GM23338 (cell line): Measurements from ENCODE around the gene UBE2L6. TPM values are rescaled to one million over a fixed set of nuclear protein-coding genes. Genes with fewer than 3 reads are reported as not detected.

Source experiments
- ATAC-seq: fragments of 200-7000 bp; cut with Tn5 transposase; 3 replicates; pipeline ENCODE4 v1.9.1; 2020
- DNase-seq: peaks from one replicate; pipeline ENCODE4 v3.0.0-alpha.2; 2015; ENCODE audit warnings: low spot score
- H2AFZ ChIP-seq: fragments of 200-600 bp; sonication (generic); 2 replicates; pipeline ENCODE4 v1.8.0; 2016; ENCODE audit warnings: antibody characterized with exemption, mild to moderate bottlenecking, moderate library complexity
- H3F3A ChIP-seq: fragments of 200-600 bp; sonication (generic); replicated peaks from 2 replicates; pipeline ENCODE4 v1.8.0; 2017; ENCODE audit warnings: antibody characterized with exemption, mixed run types, low read depth
- H3K27ac ChIP-seq: fragments of 200-600 bp; sonication (generic); 2 replicates; pipeline ENCODE4 v1.6.1; 2016; ENCODE audit warnings: low read depth
- H3K27me3 ChIP-seq: fragments of 200-600 bp; sonication (generic); 2 replicates; pipeline ENCODE4 v1.8.0; 2016; ENCODE audit warnings: mild to moderate bottlenecking, mixed run types, moderate library complexity; ENCODE audit not compliant: insufficient read depth
- H3K36me3 ChIP-seq: fragments of 200-600 bp; sonication (generic); 2 replicates; pipeline ENCODE4 v1.8.0; 2016; ENCODE audit warnings: mild to moderate bottlenecking; ENCODE audit not compliant: insufficient read depth
- H3K4me1 ChIP-seq: fragments of 200-600 bp; sonication (generic); 2 replicates; pipeline ENCODE4 v1.8.0; 2016; ENCODE audit warnings: mild to moderate bottlenecking, moderate library complexity; ENCODE audit not compliant: insufficient read depth
- H3K4me2 ChIP-seq: fragments of 200-600 bp; sonication (generic); 2 replicates; pipeline ENCODE4 v1.7.1; 2017; ENCODE audit warnings: mixed run types
- H3K4me3 ChIP-seq: fragments of 200-600 bp; sonication (generic); 2 replicates; pipeline ENCODE4 v1.6.1; 2016; ENCODE audit warnings: mixed run types
- H3K79me2 ChIP-seq: fragments of 200-600 bp; sonication (generic); replicated peaks from 2 replicates; pipeline ENCODE4 v1.8.0; 2017; ENCODE audit warnings: mild to moderate bottlenecking; ENCODE audit not compliant: insufficient read depth
- H3K9me2 ChIP-seq: fragments of 200-600 bp; sonication (generic); 2 replicates; pipeline ENCODE4 v1.8.0; 2017; ENCODE audit not compliant: insufficient read depth
- H4K20me1 ChIP-seq: fragments of 200-600 bp; sonication (generic); replicated peaks from 2 replicates; pipeline ENCODE4 v1.8.0; 2017; ENCODE audit warnings: mild to moderate bottlenecking; ENCODE audit not compliant: insufficient read depth
- H3K27ac Mint-ChIP-seq: 2 replicates; pipeline ENCODE4 v1.8.0; 2020; ENCODE audit warnings: inconsistent platforms, mild to moderate bottlenecking, moderate library complexity, mixed read lengths
- H3K27me3 Mint-ChIP-seq: 3 replicates; pipeline ENCODE4 v1.8.0; 2022; ENCODE audit warnings: low read depth, mild to moderate bottlenecking, moderate library complexity, mixed read lengths, inconsistent platforms; ENCODE audit not compliant: insufficient read depth, poor library complexity
- H3K36me3 Mint-ChIP-seq: 3 replicates; pipeline ENCODE4 v1.8.0; 2021; ENCODE audit warnings: low read depth, mild to moderate bottlenecking, inconsistent platforms, moderate library complexity, mixed read lengths
- H3K4me1 Mint-ChIP-seq: 3 replicates; pipeline ENCODE4 v1.8.0; 2020; ENCODE audit warnings: mild to moderate bottlenecking, inconsistent platforms, mixed read lengths
- H3K4me3 Mint-ChIP-seq: 3 replicates; pipeline ENCODE4 v1.8.0; 2021; ENCODE audit warnings: moderate library complexity, mild to moderate bottlenecking, inconsistent platforms, mixed read lengths
- H3K9me3 Mint-ChIP-seq: 3 replicates; pipeline ENCODE4 v1.8.0; 2020; ENCODE audit warnings: moderate library complexity, mild to moderate bottlenecking, inconsistent platforms, mixed read lengths
- STAT1 ChIP-seq: IDR thresholded peaks from one replicate; pipeline ENCODE4 v1.6.1; 2016; ENCODE audit warnings: antibody characterized with exemption; ENCODE audit not compliant: unreplicated experiment
- polyA plus RNA-seq: library from polyadenylated mRNA; unstranded; fragments of >200 nt; fragmentation: Nextera tagmentation; extraction: Ambion mirVana; gene quantifications from 2 replicates; pipeline ENCODE4 v1.2.1, GENCODE V29; 2016
- total RNA-seq: library from RNA; depleted of rRNA; stranded (reverse); fragments of >200 nt; shearing (Covaris generic); gene quantifications from 2 replicates; pipeline ENCODE4 v1.2.3, GENCODE V29; 2014
- TF ChIP-seq, protein P1 (sequence below): fragments of 250-450 bp; sonication (Bioruptor Pico); IDR thresholded peaks from 2 replicates; pipeline ENCODE4 v1.5.0; 2020; ENCODE audit warnings: mild to moderate bottlenecking, moderate library complexity
- TF ChIP-seq, protein P2 (sequence below), 2 experiments: fragments of 200-600 bp in 1 of 2; sonication (generic) in 1 of 2; conservative IDR thresholded peaks; 2 replicates each; pipeline versions ENCODE4 v1.5.1 to v1.6.1; 2016 to 2017; ENCODE audit warnings: antibody characterized with exemption in 2 of 2, low read depth in 2 of 2, mild to moderate bottlenecking in 2 of 2, moderate library complexity in 1 of 2

The UBE2L6 gene
- total and polyA plus RNA-seq, 2 experiments from 2014 or later = 46.0 to 52.0 TPM

DNA sequence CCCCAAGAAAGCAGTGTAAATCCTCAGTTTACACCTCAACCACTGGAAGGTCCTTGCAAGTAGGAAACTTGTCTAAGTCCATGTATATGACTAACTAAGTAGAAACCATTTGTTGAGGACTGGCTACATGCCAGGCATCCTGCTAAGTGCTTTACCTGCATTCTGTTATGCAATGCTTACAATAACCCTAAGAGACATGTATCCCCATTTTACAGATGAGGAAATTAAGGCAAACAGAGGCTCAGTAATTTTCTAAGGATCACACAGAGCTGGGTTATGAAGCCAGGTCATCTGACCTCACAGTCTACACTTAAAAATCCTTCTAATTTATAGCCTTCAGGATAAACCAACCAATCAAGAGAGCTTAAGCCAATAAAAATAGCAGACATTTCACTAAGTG lies 38.5 kb downstream of the UBE2L6 start (continued):
- TF ChIP-seq, protein P1, sequence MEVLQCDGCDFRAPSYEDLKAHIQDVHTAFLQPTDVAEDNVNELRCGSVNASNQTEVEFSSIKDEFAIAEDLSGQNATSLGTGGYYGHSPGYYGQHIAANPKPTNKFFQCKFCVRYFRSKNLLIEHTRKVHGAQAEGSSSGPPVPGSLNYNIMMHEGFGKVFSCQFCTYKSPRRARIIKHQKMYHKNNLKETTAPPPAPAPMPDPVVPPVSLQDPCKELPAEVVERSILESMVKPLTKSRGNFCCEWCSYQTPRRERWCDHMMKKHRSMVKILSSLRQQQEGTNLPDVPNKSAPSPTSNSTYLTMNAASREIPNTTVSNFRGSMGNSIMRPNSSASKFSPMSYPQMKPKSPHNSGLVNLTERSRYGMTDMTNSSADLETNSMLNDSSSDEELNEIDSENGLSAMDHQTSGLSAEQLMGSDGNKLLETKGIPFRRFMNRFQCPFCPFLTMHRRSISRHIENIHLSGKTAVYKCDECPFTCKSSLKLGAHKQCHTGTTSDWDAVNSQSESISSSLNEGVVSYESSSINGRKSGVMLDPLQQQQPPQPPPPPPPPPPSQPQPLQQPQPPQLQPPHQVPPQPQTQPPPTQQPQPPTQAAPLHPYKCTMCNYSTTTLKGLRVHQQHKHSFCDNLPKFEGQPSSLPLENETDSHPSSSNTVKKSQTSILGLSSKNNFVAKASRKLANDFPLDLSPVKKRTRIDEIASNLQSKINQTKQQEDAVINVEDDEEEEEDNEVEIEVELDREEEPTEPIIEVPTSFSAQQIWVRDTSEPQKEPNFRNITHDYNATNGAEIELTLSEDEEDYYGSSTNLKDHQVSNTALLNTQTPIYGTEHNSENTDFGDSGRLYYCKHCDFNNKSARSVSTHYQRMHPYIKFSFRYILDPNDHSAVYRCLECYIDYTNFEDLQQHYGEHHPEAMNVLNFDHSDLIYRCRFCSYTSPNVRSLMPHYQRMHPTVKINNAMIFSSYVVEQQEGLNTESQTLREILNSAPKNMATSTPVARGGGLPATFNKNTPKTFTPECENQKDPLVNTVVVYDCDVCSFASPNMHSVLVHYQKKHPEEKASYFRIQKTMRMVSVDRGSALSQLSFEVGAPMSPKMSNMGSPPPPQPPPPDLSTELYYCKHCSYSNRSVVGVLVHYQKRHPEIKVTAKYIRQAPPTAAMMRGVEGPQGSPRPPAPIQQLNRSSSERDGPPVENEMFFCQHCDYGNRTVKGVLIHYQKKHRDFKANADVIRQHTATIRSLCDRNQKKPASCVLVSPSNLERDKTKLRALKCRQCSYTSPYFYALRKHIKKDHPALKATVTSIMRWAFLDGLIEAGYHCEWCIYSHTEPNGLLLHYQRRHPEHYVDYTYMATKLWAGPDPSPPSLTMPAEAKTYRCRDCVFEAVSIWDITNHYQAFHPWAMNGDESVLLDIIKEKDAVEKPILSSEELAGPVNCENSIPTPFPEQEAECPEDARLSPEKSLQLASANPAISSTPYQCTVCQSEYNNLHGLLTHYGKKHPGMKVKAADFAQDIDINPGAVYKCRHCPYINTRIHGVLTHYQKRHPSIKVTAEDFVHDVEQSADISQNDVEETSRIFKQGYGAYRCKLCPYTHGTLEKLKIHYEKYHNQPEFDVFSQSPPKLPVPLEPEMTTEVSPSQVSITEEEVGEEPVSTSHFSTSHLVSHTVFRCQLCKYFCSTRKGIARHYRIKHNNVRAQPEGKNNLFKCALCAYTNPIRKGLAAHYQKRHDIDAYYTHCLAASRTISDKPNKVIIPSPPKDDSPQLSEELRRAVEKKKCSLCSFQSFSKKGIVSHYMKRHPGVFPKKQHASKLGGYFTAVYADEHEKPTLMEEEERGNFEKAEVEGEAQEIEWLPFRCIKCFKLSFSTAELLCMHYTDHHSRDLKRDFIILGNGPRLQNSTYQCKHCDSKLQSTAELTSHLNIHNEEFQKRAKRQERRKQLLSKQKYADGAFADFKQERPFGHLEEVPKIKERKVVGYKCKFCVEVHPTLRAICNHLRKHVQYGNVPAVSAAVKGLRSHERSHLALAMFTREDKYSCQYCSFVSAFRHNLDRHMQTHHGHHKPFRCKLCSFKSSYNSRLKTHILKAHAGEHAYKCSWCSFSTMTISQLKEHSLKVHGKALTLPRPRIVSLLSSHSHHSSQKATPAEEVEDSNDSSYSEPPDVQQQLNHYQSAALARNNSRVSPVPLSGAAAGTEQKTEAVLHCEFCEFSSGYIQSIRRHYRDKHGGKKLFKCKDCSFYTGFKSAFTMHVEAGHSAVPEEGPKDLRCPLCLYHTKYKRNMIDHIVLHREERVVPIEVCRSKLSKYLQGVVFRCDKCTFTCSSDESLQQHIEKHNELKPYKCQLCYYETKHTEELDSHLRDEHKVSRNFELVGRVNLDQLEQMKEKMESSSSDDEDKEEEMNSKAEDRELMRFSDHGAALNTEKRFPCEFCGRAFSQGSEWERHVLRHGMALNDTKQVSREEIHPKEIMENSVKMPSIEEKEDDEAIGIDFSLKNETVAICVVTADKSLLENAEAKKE (CRISPR knock-in tag) = no peak

DNA sequence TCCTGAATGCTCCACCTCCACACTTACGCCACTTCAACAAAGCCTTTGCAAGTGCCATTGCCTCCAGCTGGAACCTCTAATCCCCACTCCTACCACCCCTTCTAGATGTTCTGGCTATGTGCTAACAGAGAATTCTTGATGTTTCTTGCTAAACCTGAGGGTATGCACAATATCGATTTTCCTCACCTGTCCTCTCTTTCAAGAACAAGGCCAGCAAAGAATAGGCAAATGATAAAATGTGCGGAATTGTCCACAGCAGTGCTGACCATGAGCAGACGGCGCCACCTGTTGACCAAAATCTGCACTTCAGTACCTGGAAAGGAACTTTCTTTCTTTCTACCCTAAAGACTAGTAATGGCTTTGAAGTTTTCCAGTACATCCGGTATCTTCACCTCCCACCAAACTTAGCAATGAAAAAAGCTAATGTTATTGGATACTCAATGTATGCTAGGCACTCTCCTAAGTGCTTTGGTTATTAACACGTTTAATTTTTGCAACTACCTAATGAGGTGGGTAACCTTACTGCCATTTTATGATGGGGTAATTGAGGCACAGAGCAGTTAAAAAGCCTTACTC lies 40.3 kb downstream of the UBE2L6 start:
- Histone ChIP-seq H3K27me3 (no peaks in the 10 kb centered on the region), H3K79me2 (peaks cover 28% of the 10 kb centered on the region), H4K20me1 (no peaks in the 10 kb centered on the region), H3F3A (peaks cover 19% of the 10 kb centered on the region), H3K4me3 (no peak overlapping the region), H3K36me3 (no peaks in the 10 kb centered on the region), H3K27ac (peak overlapping the region; percentile 33; the same call in 1 of the 2 replicates), H2AFZ (no peak overlapping the region), H3K4me1 (peaks cover 15% of the 10 kb centered on the region), H3K4me2 (no peak overlapping the region), H3K9me2 (no peaks in the 10 kb centered on the region)
- ATAC-seq (peak; percentile 20), DNase-seq (peak; percentile 87)
- Mint-ChIP-seq H3K27ac (peak overlapping the region; percentile 63), H3K27me3 (peaks cover 6% of the 10 kb centered on the region), H3K36me3 (peaks cover 32% of the 10 kb centered on the region), H3K4me3 (no peak overlapping the region; the same call in 2 of the 3 replicates), H3K9me3 (no peaks in the 10 kb centered on the region; the same call in 2 of the 3 replicates), H3K4me1 (peaks cover 18% of the 10 kb centered on the region)
- no peak for TF ChIP-seq STAT1
- TF ChIP-seq, protein P2, sequence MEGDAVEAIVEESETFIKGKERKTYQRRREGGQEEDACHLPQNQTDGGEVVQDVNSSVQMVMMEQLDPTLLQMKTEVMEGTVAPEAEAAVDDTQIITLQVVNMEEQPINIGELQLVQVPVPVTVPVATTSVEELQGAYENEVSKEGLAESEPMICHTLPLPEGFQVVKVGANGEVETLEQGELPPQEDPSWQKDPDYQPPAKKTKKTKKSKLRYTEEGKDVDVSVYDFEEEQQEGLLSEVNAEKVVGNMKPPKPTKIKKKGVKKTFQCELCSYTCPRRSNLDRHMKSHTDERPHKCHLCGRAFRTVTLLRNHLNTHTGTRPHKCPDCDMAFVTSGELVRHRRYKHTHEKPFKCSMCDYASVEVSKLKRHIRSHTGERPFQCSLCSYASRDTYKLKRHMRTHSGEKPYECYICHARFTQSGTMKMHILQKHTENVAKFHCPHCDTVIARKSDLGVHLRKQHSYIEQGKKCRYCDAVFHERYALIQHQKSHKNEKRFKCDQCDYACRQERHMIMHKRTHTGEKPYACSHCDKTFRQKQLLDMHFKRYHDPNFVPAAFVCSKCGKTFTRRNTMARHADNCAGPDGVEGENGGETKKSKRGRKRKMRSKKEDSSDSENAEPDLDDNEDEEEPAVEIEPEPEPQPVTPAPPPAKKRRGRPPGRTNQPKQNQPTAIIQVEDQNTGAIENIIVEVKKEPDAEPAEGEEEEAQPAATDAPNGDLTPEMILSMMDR (conservative IDR thresholded peaks at IDR 0.05; ENCODE audit: low read depth in 2 of 2) = peak; percentile 97 to 100
